ENCODE measurements around the gene ABHD4.
"Not testable (repeated sequence)": the region's sequence is repeated elsewhere in the genome, so short reads cannot be mapped to it uniquely, and the experiment has no call there.

The ABHD4 gene

GRCh38 chr14:22589096-22589839 lies 8.8 kb upstream of the ABHD4 start, which contains the start of gene DAD1:
DAD1 (minus strand) TSS chr14:22589224; CDS start chr14:22589157, 67 bp downstream.
- DNase-seq (ENCODE audit: low read depth) = peak; percentile 98

GRCh38 chr14:22593189-22593588 lies 4.9 kb upstream of the ABHD4 start:
- DNase-seq (ENCODE audit: low read depth) = no peak

- no peak for DNase-seq (ENCODE audit: low read depth)
Observed at GRCh38 chr14:22593601-22594000, 4.5 kb upstream of the ABHD4 start.

GRCh38 chr14:22594156-22594716 lies 3.9 kb upstream of the ABHD4 start:
- no peak for DNase-seq (ENCODE audit: low read depth)

- no peak for DNase-seq (ENCODE audit: low read depth)
Observed at GRCh38 chr14:22596354-22596879, 1.7 kb upstream of the ABHD4 start.

GRCh38 chr14:22597265-22597664 lies 835 bp upstream of the ABHD4 start:
- DNase-seq (ENCODE audit: low read depth) = no peak

- DNase-seq (ENCODE audit: low read depth) = no peak
Observed at GRCh38 chr14:22597771-22598098, 365 bp upstream of the ABHD4 start.

- DNase-seq (ENCODE audit: low read depth) = no peak
Observed at GRCh38 chr14:22598896-22599244, 770 bp downstream of the ABHD4 start.

GRCh38 chr14:22599349-22599748 lies 1.2 kb downstream of the ABHD4 start:
- no peak for DNase-seq (ENCODE audit: low read depth)

GRCh38 chr14:22600027-22600426 lies 1.9 kb downstream of the ABHD4 start:
- DNase-seq (ENCODE audit: low read depth) = no peak

- no peak for DNase-seq (ENCODE audit: low read depth)
Observed at GRCh38 chr14:22601456-22601855, 3.4 kb downstream of the ABHD4 start.

GRCh38 chr14:22601996-22602395 lies 3.9 kb downstream of the ABHD4 start:
- DNase-seq (ENCODE audit: low read depth) = no peak

GRCh38 chr14:22602862-22603261 lies 4.8 kb downstream of the ABHD4 start:
- DNase-seq (ENCODE audit: low read depth) = no peak

- DNase-seq (ENCODE audit: low read depth) = no peak
Observed at GRCh38 chr14:22606380-22606779, 8.3 kb downstream of the ABHD4 start.

- DNase-seq (ENCODE audit: low read depth) = no peak
Observed at GRCh38 chr14:22607291-22607690, 9.2 kb downstream of the ABHD4 start.

- DNase-seq (ENCODE audit: low read depth) = no peak
Observed at GRCh38 chr14:22610931-22611330, 12.8 kb downstream of the ABHD4 start.

GRCh38 chr14:22613106-22613695 lies 15.1 kb downstream of the ABHD4 start:
- no peak for DNase-seq (ENCODE audit: low read depth)

- DNase-seq (ENCODE audit: low read depth) = no peak
Observed at GRCh38 chr14:22613736-22614239, 15.7 kb downstream of the ABHD4 start.

GRCh38 chr14:22614240-22614799 lies 16.2 kb downstream of the ABHD4 start:
- DNase-seq (ENCODE audit: low read depth) = peak; percentile 99

GRCh38 chr14:22615765-22616164 lies 17.7 kb downstream of the ABHD4 start:
- not testable (repeated sequence) for DNase-seq (ENCODE audit: low read depth)

GRCh38 chr14:22622255-22622654 lies 24.2 kb downstream of the ABHD4 start:
- peak; percentile 38 for DNase-seq (ENCODE audit: low read depth)

GRCh38 chr14:22623047-22623446 lies 24.9 kb downstream of the ABHD4 start:
- DNase-seq (ENCODE audit: low read depth) = no peak

- DNase-seq (ENCODE audit: low read depth) = no peak
Observed at GRCh38 chr14:22626590-22626989, 28.5 kb downstream of the ABHD4 start.
